Heart left ventricle (tissue), 13 donors: ENCODE measurements around the gene TMEM167B.

ENCODE experiments used
- CTCF ChIP-seq, 12 donors: fragments of 200-600 bp; sonication (generic) in 4 of 12; IDR thresholded peaks; one replicate each; pipeline versions ENCODE4 v1.5.0 to v1.8.0; 2018 to 2022; ENCODE audit warnings: antibody characterized with exemption in 12 of 12, mild to moderate bottlenecking in 5 of 12
- POLR2A ChIP-seq, 2 donors: fragments of 450-650 bp; IDR thresholded peaks; one replicate each; pipeline ENCODE4 v1.6.1; 2017; ENCODE audit warnings: antibody characterized with exemption in 2 of 2, mild to moderate bottlenecking in 2 of 2, moderate library complexity in 2 of 2
- donor health status: ischemic (EF 13 %, LVEDD 7.1; RV severe dilation, severe dysfunction).
- donor health status: DM: no; HTN: yes; CAD: no.
- donor health status: DM: no; HTN: no; CAD: no.
- donor health status: ischemic (EF 25% LVEDD 6.9; RV normal size, moderate dysfunction).
- donor health status: ischemic (EF 25% LVEDD 5.7; RV mildly dilated, moderate dysfunction).
- donor health status: ischemic (EF 35%, LVEDD 5.7; RV mildly dilated, moderate dysfunction).
- donor health status: nonischemic (EF 11% LVEDD 7.7; RV severe dilation, severe dysfunction).
- donor health status: DM: yes; HTN: yes; CAD: no.
- donor health status: PGD.
- donor health status: ischemic (EF 29% LVEDD 5.4; RV normal size, mild dysfunction).
- donor health status: nonischemic (EF 23%, LVEDD 6.1; RV moderate dilation, normal function).

GRCh38 chr1:109041621-109042468 lies 48.7 kb upstream of the TMEM167B start, which contains the start of gene WDR47:
- peak in 2 of 12 donors; percentile 8 to 19 for TF ChIP-seq CTCF (IDR thresholded peaks at IDR 0.05)
- peak; percentile 81 to 97 for TF ChIP-seq POLR2A (IDR thresholded peaks at IDR 0.05)
